CD14-positive monocyte (primary cell): ENCODE data around the gene RAB22A. TPM values are rescaled to one million over a fixed set of nuclear protein-coding genes. Genes with fewer than 3 reads are reported as not detected.

Experiments
- DNase-seq, 3 donors: peaks; one replicate each; pipeline ENCODE4 v3.0.0-alpha.2; 2011 to 2022
- H2AFZ ChIP-seq: 2 replicates; pipeline ENCODE4 v1.6.0; 2012; ENCODE audit warnings: mild to moderate bottlenecking, low read depth, low read length, inconsistent platforms; ENCODE audit not compliant: insufficient read depth, poor library complexity, severe bottlenecking
- H3K27ac ChIP-seq, 2 donors: 1 replicate in 1 of 2; 2 replicates in 1 of 2; pipeline ENCODE4 v1.5.1; 2012 to 2013; ENCODE audit warnings: low read length in 2 of 2, control low read depth in 1 of 2, inconsistent platforms in 1 of 2, low read depth in 1 of 2, mild to moderate bottlenecking in 1 of 2
- H3K27me3 ChIP-seq, 2 donors: one replicate each; pipeline versions ENCODE4 v1.6.0 to v1.6.1; 2011 to 2013; ENCODE audit warnings: low read length in 2 of 2; ENCODE audit not compliant: control insufficient read depth in 2 of 2, insufficient read depth in 2 of 2
- H3K36me3 ChIP-seq, 2 donors: replicated peaks in 1 of 2; 1 replicate in 1 of 2; 2 replicates in 1 of 2; pipeline versions ENCODE4 v1.5.1 to v1.6.1; 2012 to 2013; ENCODE audit warnings: low read length in 2 of 2, control low read depth in 1 of 2, inconsistent platforms in 1 of 2, mild to moderate bottlenecking in 1 of 2; ENCODE audit not compliant: insufficient read depth in 2 of 2, control insufficient read depth in 1 of 2
- H3K4me1 ChIP-seq, 2 donors: 1 replicate in 1 of 2; 2 replicates in 1 of 2; pipeline versions ENCODE4 v1.5.1 to v1.6.1; 2012 to 2013; ENCODE audit warnings: low read length in 2 of 2, control low read depth in 1 of 2, inconsistent platforms in 1 of 2, mild to moderate bottlenecking in 1 of 2, moderate library complexity in 1 of 2; ENCODE audit not compliant: insufficient read depth in 2 of 2, control insufficient read depth in 1 of 2
- H3K4me2 ChIP-seq: replicated peaks from 2 replicates; pipeline ENCODE3; 2012; ENCODE audit warnings: low read length, moderate library complexity, mild to moderate bottlenecking; ENCODE audit not compliant: poor library complexity, severe bottlenecking; ENCODE audit errors: extremely low read depth
- H3K4me3 ChIP-seq, 3 experiments: fragments of 200-600 bp in 1 of 3; sonication (generic) in 1 of 3; replicated peaks in 1 of 3; 1 replicate in 2 of 3; 2 replicates in 1 of 3; pipeline ENCODE4 v1.5.1; 2011 to 2013; ENCODE audit warnings: low read length in 3 of 3, mild to moderate bottlenecking in 3 of 3, control low read depth in 2 of 3, low read depth in 2 of 3, inconsistent platforms in 1 of 3, moderate library complexity in 1 of 3
- H3K79me2 ChIP-seq: 2 replicates; pipeline ENCODE4 v1.6.0; 2012; ENCODE audit warnings: mild to moderate bottlenecking, control low read depth, inconsistent platforms, low read length, moderate library complexity; ENCODE audit not compliant: insufficient read depth
- H3K9ac ChIP-seq: 2 replicates; pipeline ENCODE4 v1.6.0; 2017; ENCODE audit warnings: low read length, mild to moderate bottlenecking; ENCODE audit not compliant: insufficient read depth, poor library complexity, severe bottlenecking
- H3K9me3 ChIP-seq, 2 donors: replicated peaks in 1 of 2; 1 replicate in 1 of 2; 2 replicates in 1 of 2; pipeline versions ENCODE4 v1.5.1 to v1.6.1; 2012 to 2013; ENCODE audit warnings: low read length in 2 of 2, control low read depth in 1 of 2; ENCODE audit not compliant: control insufficient read depth in 1 of 2, insufficient read depth in 1 of 2
- H4K20me1 ChIP-seq: 2 replicates; pipeline ENCODE4 v1.6.0; 2012; ENCODE audit warnings: mild to moderate bottlenecking, low read length, control low read depth, moderate library complexity; ENCODE audit not compliant: insufficient read depth
- H3K27ac Mint-ChIP-seq, 7 donors: one replicate each; pipeline ENCODE4 v1.8.0; 2020; ENCODE audit warnings: mild to moderate bottlenecking in 7 of 7, mixed read lengths in 7 of 7, moderate library complexity in 6 of 7, inconsistent platforms in 2 of 7
- H3K27me3 Mint-ChIP-seq, 3 donors: one replicate each; pipeline ENCODE4 v1.8.0; 2021 to 2022; ENCODE audit warnings: low read depth in 3 of 3, mild to moderate bottlenecking in 3 of 3, mixed read lengths in 3 of 3, moderate library complexity in 3 of 3, inconsistent platforms in 1 of 3
- H3K36me3 Mint-ChIP-seq, 2 donors: one replicate each; pipeline ENCODE4 v1.8.0; 2020; ENCODE audit warnings: mixed read lengths in 2 of 2, inconsistent platforms in 1 of 2, mild to moderate bottlenecking in 1 of 2
- H3K4me1 Mint-ChIP-seq: one replicate; pipeline ENCODE4 v1.8.0; 2020; ENCODE audit warnings: mild to moderate bottlenecking, mixed read lengths
- H3K4me3 Mint-ChIP-seq, 2 donors: one replicate each; pipeline ENCODE4 v1.8.0; 2020; ENCODE audit warnings: mild to moderate bottlenecking in 2 of 2, mixed read lengths in 2 of 2, moderate library complexity in 1 of 2
- H3K9me3 Mint-ChIP-seq, 7 donors: one replicate each; pipeline ENCODE4 v1.8.0; 2020 to 2022; ENCODE audit warnings: mixed read lengths in 7 of 7, mild to moderate bottlenecking in 6 of 7, moderate library complexity in 6 of 7, inconsistent platforms in 2 of 7
- CTCF ChIP-seq: fragments of 200-600 bp; IDR thresholded peaks from one replicate; pipeline ENCODE4 v1.8.0; 2022; ENCODE audit warnings: antibody characterized with exemption, mild to moderate bottlenecking
- WGBS: methylation state at CpG from one replicate; pipeline ENCODE4 v1.1.5; 2013; ENCODE audit warnings: missing lambda C conversion rate; ENCODE audit not compliant: insufficient coverage; 5-methylcytosine and 5-hydroxymethylcytosine counted together
- intact Hi-C, 2 donors: fragments of 100-400 bp; cut with micrococcal nuclease; formaldehyde crosslinking; loops; one replicate each; pipeline versions ENCODE4 v1.15.0 to v1.15.1; 2023
- polyA plus RNA-seq, 3 donors: library from polyadenylated mRNA; depleted of rRNA in 1 of 3; unstranded in 2 of 3; stranded (reverse) in 1 of 3; fragments of 300-500 nt in 2 of 3; fragments of >200 nt in 1 of 3; fragmentation: Illumina TruSeq in 2 of 3; gene quantifications; 1 replicate in 2 of 3; 2 replicates in 1 of 3; pipeline ENCODE4 v1.2.3, GENCODE V29; 2012 to 2021

RAB22A gene
- polyA plus RNA-seq, 3 donors, result 5.8 to 10.6 (median 9.8) TPM

DNA sequence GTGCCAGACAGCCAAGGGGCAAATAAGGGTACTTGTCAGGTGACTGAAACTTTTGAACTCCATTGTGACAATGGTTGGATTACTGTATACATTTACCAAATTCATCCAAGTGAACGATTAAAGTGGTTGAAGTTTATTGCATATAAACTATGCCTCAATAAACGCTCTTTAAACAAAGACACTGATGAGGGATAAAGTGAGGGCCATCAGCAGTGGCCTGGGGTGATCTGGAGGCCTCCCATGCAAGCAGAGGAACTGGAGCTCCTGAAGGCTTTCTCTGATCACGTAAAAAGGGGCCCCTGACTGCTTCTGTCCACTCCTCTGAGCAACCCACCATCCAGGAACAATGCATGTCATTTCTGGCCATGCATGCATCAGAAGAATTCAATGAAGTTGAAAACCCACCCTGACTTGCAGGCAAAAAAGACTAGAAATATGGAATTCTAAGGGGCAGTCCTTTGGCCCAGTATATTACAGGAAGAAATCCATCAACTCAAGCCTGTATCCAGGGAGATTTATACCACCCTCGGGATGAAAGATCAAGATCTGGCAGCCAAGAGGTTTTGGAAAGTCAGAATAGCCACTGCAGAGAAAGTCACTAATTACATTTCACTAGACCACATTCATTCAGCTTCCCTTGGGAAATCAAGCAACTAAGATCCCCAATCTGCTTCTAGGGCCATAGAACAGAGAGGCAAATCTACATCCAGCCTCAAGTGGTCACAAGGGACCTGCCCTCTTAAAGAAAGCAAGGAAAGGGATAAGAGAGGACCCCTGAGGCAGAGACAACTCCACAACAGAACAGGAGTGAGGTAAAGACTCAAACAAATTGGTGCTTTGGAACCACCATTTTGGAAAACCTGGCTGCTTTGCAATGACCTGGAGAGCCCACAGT, 31.7 kb upstream of the RAB22A start:
- Histone ChIP-seq H3K9ac (no peak overlapping the region), H3K79me2 (no peaks in the 10 kb centered on the region), H3K36me3 (peaks cover 0 to 30% of the 10 kb centered on the region in 2 donors), H3K4me3 (no peak overlapping the region), H3K4me1 (no peaks in the 10 kb centered on the region), H3K27ac (no peak overlapping the region), H4K20me1 (peaks cover 73% of the 10 kb centered on the region), H3K4me2 (no peak overlapping the region), H2AFZ (no peak overlapping the region), H3K27me3 (no peaks in the 10 kb centered on the region), H3K9me3 (no peaks in the 10 kb centered on the region)
- intact Hi-C loops, result no loop called here
- Mint-ChIP-seq H3K27ac (peak overlapping the region in 1 of 7 donors; percentile 5), H3K4me1 (no peaks in the 10 kb centered on the region), H3K27me3 (peaks cover 0 to 1% (median 0%) of the 10 kb centered on the region in 3 donors), H3K9me3 (peaks cover 0 to 9% (median 5%) of the 10 kb centered on the region in 7 donors), H3K36me3 (peaks cover 40 to 54% of the 10 kb centered on the region in 2 donors), H3K4me3 (no peak overlapping the region)
- no peak for TF ChIP-seq CTCF
- DNase-seq, result no peak
- 100% methylated on average over 1 of the region's 4 CpGs for WGBS

- Histone ChIP-seq H2AFZ (no peak overlapping the region), H3K9ac (no peak overlapping the region), H3K79me2 (peaks cover 10% of the 10 kb centered on the region), H3K9me3 (no peaks in the 10 kb centered on the region), H3K4me3 (no peak overlapping the region), H3K27me3 (no peaks in the 10 kb centered on the region), H4K20me1 (peaks cover 90% of the 10 kb centered on the region), H3K36me3 (peaks cover 11 to 49% of the 10 kb centered on the region in 2 donors), H3K4me2 (no peak overlapping the region), H3K4me1 (peaks cover 10 to 14% of the 10 kb centered on the region in 2 donors), H3K27ac (no peak overlapping the region)
- DNase-seq, result no peak
- 39% methylated on average over 6 of the region's 7 CpGs for WGBS
- no peak overlapping the region for H3K4me3 Mint-ChIP-seq
- no peak for TF ChIP-seq CTCF
- no peaks in the 10 kb centered on the region for H3K9me3 Mint-ChIP-seq
- intact Hi-C loops, result no loop called here
- peaks cover 17% of the 10 kb centered on the region for H3K4me1 Mint-ChIP-seq
- peak overlapping the region in 1 of 7 donors; percentile 50 for H3K27ac Mint-ChIP-seq
- peaks cover 40 to 50% of the 10 kb centered on the region in 2 donors for H3K36me3 Mint-ChIP-seq
- peaks cover 0 to 1% (median 1%) of the 10 kb centered on the region in 3 donors for H3K27me3 Mint-ChIP-seq
Measured at GRCh38 chr20:58286729-58287128, 22.8 kb upstream of the RAB22A start.
